Measurements from ENCODE around the gene ADRA2B.
A peak's percentile ranks its signal among the peaks of the same experiment; 100 is the strongest.

The ADRA2B gene

DNA sequence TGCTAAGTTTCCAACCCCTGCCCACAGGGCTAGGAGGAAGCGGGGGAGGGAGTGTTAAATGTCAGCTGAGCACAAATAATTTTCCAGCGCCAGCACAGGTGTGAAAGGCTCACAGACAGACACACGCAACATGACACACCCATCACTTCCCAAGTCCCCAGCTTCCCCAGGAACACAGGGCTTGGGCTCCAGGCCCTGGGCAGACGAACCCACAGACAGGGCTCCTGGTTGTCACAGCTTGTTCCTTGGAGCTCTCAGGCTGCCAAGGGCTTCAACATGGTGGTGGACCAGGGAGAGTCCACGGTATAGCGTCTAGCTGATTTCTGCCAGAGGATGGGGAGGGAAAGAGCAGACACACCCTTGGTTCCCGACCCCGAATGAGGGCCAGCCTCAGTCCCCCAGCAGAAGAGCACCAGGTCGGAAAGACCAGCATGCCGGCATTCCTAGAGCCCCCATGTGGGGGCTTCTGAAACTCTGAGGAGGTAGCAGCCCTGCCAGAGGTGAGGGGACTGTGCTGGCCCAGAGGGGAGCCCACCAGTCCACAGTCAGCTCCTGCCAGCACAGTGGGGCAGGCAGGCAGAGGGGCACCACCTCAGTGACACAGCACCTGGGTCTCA, 27.0 kb upstream of the ADRA2B start:
- TF ChIP-seq EP300 (IDR thresholded peaks at IDR 0.05; ENCODE audit: borderline replicate concordance) (no peak), FOXM1 (IDR thresholded peaks at IDR 0.05; ENCODE audit: borderline replicate concordance, low read depth) (no peak), CREB1 (IDR thresholded peaks at IDR 0.05; ENCODE audit: low read depth) (no peak), EGR1 (IDR thresholded peaks at IDR 0.05) (no peak)
- TF ChIP-seq, protein P1, sequence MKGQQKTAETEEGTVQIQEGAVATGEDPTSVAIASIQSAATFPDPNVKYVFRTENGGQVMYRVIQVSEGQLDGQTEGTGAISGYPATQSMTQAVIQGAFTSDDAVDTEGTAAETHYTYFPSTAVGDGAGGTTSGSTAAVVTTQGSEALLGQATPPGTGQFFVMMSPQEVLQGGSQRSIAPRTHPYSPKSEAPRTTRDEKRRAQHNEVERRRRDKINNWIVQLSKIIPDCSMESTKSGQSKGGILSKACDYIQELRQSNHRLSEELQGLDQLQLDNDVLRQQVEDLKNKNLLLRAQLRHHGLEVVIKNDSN (IDR thresholded peaks at IDR 0.05): no peak
- TF ChIP-seq, protein P2, sequence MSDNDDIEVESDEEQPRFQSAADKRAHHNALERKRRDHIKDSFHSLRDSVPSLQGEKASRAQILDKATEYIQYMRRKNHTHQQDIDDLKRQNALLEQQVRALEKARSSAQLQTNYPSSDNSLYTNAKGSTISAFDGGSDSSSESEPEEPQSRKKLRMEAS (IDR thresholded peaks at IDR 0.05): no peak

DNA sequence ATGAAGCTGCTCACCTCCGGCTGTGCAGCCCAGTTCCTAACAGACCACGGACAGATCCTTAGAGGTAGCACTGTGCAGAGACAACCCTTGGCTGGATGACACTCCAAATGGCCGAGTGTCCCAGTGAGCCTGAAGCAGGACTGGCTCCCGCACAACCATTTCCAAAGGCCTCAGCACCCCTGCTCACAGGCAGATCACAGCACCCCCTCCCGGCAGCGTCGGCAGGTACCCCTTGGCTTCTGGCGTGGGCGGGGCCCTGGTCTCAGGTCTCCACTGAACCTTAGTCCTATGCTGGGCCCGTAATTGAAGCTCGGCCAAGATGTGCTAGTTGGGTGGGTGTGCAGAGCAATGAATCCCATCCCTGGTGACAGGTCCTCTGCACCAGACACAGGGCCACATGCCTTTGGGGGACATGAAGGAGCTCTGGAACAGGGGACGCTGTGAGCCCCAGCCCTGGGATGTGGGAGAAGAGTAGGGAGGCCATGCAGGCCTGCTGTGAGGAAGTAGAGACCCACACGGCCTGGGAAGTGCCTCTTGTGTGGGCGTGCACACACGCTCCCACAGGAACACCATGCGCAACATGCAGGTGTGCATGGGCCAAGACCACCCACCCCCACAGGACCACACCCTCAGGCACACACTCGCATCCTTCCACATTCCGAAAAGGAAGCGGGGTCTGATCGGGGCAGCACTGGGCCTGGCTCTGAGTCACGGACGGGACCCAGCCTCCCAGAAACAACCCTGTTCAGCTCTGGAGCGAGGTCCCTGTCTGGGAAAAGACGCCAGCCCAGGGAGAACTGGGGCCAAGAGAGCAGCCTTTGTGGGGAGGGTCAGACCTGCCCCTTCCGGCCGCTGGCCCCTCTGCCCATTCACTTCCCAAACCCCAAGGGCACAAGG, 26.1 kb upstream of the ADRA2B start:
- TF ChIP-seq, protein P3, sequence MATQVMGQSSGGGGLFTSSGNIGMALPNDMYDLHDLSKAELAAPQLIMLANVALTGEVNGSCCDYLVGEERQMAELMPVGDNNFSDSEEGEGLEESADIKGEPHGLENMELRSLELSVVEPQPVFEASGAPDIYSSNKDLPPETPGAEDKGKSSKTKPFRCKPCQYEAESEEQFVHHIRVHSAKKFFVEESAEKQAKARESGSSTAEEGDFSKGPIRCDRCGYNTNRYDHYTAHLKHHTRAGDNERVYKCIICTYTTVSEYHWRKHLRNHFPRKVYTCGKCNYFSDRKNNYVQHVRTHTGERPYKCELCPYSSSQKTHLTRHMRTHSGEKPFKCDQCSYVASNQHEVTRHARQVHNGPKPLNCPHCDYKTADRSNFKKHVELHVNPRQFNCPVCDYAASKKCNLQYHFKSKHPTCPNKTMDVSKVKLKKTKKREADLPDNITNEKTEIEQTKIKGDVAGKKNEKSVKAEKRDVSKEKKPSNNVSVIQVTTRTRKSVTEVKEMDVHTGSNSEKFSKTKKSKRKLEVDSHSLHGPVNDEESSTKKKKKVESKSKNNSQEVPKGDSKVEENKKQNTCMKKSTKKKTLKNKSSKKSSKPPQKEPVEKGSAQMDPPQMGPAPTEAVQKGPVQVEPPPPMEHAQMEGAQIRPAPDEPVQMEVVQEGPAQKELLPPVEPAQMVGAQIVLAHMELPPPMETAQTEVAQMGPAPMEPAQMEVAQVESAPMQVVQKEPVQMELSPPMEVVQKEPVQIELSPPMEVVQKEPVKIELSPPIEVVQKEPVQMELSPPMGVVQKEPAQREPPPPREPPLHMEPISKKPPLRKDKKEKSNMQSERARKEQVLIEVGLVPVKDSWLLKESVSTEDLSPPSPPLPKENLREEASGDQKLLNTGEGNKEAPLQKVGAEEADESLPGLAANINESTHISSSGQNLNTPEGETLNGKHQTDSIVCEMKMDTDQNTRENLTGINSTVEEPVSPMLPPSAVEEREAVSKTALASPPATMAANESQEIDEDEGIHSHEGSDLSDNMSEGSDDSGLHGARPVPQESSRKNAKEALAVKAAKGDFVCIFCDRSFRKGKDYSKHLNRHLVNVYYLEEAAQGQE (IDR thresholded peaks at IDR 0.05; ENCODE audit: low read depth): peak; percentile 36; the same call in 1 of the 2 replicates
- no peak for TF ChIP-seq EP300 (IDR thresholded peaks at IDR 0.05; ENCODE audit: borderline replicate concordance)
- TF ChIP-seq, protein P2 (IDR thresholded peaks at IDR 0.05): no peak
- TF ChIP-seq FOXM1 (IDR thresholded peaks at IDR 0.05; ENCODE audit: borderline replicate concordance, low read depth): no peak

DNA sequence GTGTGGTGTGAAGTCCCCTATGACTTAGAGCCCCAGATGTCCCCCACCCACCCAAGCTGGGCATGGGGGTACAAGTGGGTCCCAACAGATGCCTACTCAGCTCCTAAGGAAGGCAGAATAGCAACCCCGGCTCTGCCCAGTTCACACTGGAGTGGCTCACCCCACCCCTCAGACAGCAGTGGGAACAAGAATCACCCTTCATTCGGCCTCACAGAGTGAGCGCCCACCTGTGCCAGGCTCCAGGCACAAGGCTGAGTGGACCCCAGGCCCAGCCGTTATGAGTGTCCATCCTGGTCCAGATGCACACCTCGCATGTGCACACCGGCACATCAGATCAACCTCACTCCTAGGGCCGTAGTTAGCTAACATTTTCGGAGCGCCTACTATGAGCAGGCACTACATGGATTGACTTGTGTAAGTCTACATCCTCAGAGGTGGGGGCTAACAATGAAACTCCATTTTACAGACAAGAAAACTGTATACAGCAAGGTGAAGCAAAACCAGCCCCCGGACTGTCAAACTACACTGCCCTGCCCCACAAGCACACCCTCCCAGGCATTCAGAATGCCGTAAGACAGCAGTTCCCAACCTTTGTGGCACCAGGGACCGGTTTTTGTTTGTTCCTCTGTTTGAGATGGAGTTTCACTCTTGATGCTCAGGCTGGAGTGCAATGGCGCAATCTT, 24.7 kb upstream of the ADRA2B start:
- TF ChIP-seq TCF12 (IDR thresholded peaks at IDR 0.05; ENCODE audit: low read depth) (no peak), RAD21 (IDR thresholded peaks at IDR 0.05; ENCODE audit: low read depth) (no peak), TEAD4 (IDR thresholded peaks at IDR 0.05) (no peak), TAF1 (IDR thresholded peaks at IDR 0.05; ENCODE audit: low read depth) (no peak), YY1 (IDR thresholded peaks at IDR 0.05; ENCODE audit: low read depth) (no peak), FOXM1 (IDR thresholded peaks at IDR 0.05; ENCODE audit: borderline replicate concordance, low read depth) (no peak), CREB1 (IDR thresholded peaks at IDR 0.05; ENCODE audit: low read depth) (no peak), CEBPB (IDR thresholded peaks at IDR 0.05) (no peak), ZBTB7A (IDR thresholded peaks at IDR 0.05; ENCODE audit: low read depth) (no peak)
- TF ChIP-seq, protein P2 (IDR thresholded peaks at IDR 0.05): no peak
- TF ChIP-seq, protein P1 (IDR thresholded peaks at IDR 0.05): no peak

DNA sequence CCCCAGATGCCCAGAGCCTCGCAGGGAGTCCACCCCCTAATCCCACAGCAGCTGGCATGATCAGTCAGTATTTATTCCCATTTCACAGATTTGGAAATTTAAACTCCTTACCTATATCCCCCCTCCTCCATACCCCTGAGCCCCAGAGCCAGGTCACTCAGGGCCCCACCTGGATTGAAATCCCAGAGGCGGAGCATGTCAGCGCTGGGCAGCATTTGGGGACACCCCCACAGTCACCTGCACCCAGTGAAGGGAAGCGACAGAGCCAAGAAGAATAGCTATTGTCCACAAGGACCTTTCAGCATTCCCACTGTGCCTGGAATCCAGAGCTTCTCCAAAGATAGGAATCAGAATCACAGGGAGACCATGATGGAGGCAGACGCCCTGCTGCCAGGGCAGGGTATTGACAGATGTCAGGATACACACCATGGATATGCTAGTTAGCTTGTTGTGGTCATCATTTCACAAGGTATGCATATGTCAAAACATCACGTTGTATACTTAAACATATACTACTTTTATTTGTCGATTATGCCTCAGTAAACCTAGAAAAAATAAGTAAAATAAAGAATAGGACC, 22.9 kb upstream of the ADRA2B start:
- TF ChIP-seq RAD21 (IDR thresholded peaks at IDR 0.05; ENCODE audit: low read depth) (no peak), CEBPB (IDR thresholded peaks at IDR 0.05) (no peak), YY1 (IDR thresholded peaks at IDR 0.05; ENCODE audit: low read depth) (no peak), NFIC (IDR thresholded peaks at IDR 0.05) (no peak), EGR1 (IDR thresholded peaks at IDR 0.05) (no peak), TCF12 (IDR thresholded peaks at IDR 0.05; ENCODE audit: low read depth) (no peak)
- TF ChIP-seq, protein P2 (IDR thresholded peaks at IDR 0.05): no peak
- TF ChIP-seq, protein P1 (IDR thresholded peaks at IDR 0.05): no peak

DNA sequence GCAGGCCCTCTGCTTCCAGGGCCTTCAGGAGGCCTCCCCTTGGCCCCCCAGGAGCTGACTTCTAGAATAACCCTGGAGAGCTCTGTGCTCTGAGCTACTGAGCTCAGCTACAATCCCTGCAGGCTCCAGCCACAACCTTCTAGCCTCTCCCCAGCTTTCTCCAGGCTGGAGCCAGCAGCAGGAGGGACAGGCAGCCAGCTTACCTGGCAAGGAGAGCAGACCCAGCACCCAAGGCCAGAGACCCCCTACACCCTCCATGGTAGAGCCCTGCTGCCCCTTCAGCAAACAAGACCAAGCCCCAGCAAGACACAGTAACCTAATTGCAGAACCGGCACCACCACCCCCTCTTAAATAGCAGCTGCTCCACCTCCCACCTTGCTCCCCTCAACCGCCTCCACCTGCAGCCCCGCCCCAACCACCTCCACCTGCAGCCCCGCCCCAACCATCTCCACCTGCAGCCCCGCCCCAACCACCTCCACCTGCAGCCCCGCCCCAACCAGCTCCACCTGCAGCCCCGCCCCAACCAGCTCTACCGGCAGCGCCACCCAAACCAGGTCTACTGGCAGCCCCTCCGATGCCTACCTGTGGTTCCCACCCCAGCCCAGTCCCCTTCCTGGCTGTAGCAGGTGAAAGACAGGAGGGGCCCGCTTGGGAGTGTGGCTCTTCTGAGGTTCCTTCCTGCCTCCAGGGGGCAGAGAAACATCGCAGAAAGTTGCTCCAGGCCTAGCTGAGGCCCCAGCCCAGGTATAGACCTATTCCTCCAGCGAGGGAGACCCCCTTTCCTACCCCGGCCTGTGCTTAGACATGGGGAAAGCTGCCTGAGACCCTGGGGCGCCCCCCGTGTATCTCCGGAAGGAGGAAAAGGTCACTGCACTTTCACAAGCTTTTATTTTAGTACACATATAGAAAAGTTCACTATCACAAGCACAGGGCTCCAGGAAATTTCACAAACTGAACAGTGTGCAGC, 22.1 kb upstream of the ADRA2B start, which contains the start of gene ASTL:
TSS of gene ASTL (minus strand) at position 324 of the 967 bp plus-strand sequence. CDS start at position 258, 66 bp downstream.
- TF ChIP-seq RAD21 (IDR thresholded peaks at IDR 0.05; ENCODE audit: low read depth) (peak; percentile 64), EP300 (IDR thresholded peaks at IDR 0.05; ENCODE audit: borderline replicate concordance) (no peak)
